RWPE1 (cell line): ENCODE results near the gene RNF181.
"Not testable (repeated sequence)": the region's sequence is repeated elsewhere in the genome, so short reads cannot be mapped to it uniquely, and the experiment has no call there.

Experiments
- CTCF ChIA-PET: fragments of 350-600 bp; sonication (Branson Sonifier 250); formaldehyde crosslinking; extraction: SDS; loops from one replicate; lab custom pipeline; 2021; lab: Yijun Ruan, JAX
- POLR2A ChIA-PET: fragments of 400-600 bp; formaldehyde crosslinking; extraction: SDS; loops from one replicate; lab custom pipeline; 2020; ENCODE audit warnings: antibody characterized with exemption; ENCODE audit not compliant: low non-redundant PET; lab: Yijun Ruan, JAX
- DNase-seq: peaks from one replicate; pipeline ENCODE4 v3.0.0; 2012; ENCODE audit warnings: low spot score
- H3K27ac ChIP-seq: fragments of 450-650 bp; 2 replicates; pipeline ENCODE4 v1.5.1; 2017
- TF ChIP-seq, protein P1 (sequence below): fragments of 450-650 bp; conservative IDR thresholded peaks from 2 replicates; pipeline ENCODE4 v1.5.1; 2017; ENCODE audit warnings: low read depth, mild to moderate bottlenecking

The RNF181 gene

DNA sequence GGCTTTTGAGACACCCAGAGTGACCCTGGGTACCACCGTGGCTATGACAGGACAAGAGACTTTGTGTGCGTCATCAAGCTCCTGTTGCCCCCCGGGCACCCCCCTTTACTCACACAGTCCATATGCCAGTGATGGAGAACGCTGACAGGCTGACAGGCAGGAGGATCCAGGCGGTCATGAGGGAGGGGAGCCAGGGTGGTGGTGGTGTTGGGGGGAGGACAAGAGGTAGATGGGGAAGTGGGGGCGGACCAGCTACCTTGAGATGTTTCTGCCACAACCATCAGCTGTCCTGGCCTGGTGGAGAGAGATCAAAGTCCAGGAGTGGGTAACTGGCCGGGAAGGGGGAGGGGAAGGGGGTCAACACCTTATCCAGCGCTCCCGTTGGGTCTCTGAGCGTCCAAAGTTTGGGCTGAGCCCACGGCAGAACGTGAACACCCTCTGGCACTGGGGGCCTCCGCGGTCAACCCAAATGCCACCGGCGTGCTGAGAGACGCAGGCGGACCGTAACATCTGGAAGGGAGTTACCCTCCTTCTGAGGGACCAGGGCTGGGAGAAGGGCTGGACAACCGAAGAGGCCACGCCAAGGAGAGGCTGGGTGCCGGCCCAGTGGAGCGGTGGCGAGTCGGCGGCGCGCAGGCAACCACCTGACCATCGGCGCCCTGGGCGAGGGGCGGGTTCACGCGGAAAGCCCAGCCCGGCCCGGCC, 6.4 kb downstream of the RNF181 start:
- H3K27ac ChIP-seq: peak overlapping the region; percentile 66
- TF ChIP-seq, protein P1, sequence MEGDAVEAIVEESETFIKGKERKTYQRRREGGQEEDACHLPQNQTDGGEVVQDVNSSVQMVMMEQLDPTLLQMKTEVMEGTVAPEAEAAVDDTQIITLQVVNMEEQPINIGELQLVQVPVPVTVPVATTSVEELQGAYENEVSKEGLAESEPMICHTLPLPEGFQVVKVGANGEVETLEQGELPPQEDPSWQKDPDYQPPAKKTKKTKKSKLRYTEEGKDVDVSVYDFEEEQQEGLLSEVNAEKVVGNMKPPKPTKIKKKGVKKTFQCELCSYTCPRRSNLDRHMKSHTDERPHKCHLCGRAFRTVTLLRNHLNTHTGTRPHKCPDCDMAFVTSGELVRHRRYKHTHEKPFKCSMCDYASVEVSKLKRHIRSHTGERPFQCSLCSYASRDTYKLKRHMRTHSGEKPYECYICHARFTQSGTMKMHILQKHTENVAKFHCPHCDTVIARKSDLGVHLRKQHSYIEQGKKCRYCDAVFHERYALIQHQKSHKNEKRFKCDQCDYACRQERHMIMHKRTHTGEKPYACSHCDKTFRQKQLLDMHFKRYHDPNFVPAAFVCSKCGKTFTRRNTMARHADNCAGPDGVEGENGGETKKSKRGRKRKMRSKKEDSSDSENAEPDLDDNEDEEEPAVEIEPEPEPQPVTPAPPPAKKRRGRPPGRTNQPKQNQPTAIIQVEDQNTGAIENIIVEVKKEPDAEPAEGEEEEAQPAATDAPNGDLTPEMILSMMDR: no peak
- no peak for DNase-seq
- CTCF ChIA-PET: interaction anchor here (0.6 kb wide), 1 partner anchor 219 kb away, joined by 3 read pairs; no protein-coding TSS in a partner anchor
- POLR2A ChIA-PET: interaction anchor here (1.1 kb wide), 1 partner anchor 10 kb away, joined by 3 read pairs; the partner anchor contains the start of gene C2orf68

DNA sequence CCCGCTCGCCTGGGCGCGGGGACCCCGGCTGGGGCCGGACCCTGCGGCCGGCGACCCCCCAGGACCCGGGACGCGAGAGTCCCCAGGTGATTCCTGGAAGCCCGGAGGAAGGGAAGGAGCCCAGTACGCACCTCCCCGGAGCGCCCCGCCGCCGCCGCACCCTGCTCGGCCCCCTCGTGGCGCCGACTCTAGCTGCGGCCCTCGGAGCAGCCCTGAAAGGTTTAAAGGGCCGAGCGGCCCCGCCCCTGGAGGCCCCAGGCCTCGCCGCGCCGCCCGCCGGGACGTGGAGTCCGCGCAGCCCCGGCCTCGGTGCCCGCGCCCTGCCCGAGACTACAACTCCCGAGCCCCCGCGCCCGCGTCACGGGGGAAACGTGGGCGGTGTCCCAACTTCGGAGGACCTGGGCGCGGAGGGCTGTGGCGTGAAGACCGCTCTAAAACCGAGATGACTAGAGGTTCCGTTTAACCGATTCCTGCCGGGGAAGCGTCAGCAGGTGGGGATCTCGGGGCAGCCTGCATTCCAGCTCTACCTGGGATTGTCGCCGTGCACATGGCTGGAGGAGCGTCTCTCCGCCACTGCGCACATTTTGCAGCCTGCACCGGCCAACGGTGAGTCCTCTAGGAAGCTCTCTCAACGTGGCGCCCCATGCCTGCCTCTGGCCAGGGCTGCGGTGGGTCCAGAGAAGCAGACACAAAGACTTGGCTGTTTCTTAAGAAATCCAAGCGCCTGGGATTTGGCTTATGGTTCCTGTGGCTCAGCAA, 7.1 kb downstream of the RNF181 start, which contains the start of gene TMEM150A:
TSS of gene TMEM150A (minus strand) at position 223 of the 759 bp plus-strand sequence. CDS start 750 bp downstream, outside the sequence.
- ChIA-PET CTCF (interaction anchor here (0.9 kb wide), 2 partner anchors 24 to 47 kb away, joined by 3 read pairs; no protein-coding TSS in a partner anchor), POLR2A (interaction anchor here (1.1 kb wide), 1 partner anchor 9 kb away, joined by 3 read pairs; the partner anchor contains the start of gene C2orf68)
- H3K27ac ChIP-seq: peak within 1 kb of the TSS; percentile 66
- TF ChIP-seq, protein P1: no peak
- DNase-seq: peak; percentile 85

DNA sequence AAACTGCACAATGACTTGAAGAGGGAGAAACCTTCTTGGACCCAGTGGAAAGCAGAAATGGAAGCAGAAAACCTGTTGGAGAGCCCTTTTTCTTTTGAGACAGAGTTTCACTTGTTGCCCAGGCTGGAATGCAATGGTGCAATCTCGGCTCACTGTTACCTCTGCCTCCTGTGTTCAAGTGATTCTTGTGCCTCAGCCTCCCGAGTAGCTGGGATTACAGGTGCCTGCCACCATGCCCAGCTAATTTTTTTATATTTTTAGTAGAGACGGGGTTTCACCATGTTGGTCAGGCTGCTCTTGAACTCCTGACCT, 8.5 kb downstream of the RNF181 start:
- ChIA-PET CTCF (interaction anchor here (1.3 kb wide), 1 partner anchor 9 kb away, joined by 3 read pairs; no protein-coding TSS in a partner anchor), POLR2A (interaction anchor here (0.6 kb wide), 2 partner anchors 216 to 1027 kb away, joined by 3 read pairs; no protein-coding TSS in a partner anchor)
- not testable (repeated sequence) for DNase-seq
- H3K27ac ChIP-seq: 0 out of 2 replicates have a peak overlapping the region, but pooled peaks have one; percentile 66

- 0 out of 2 replicates have a peak overlapping the region, but pooled peaks have one; percentile 66 for H3K27ac ChIP-seq
- CTCF ChIA-PET: interaction anchor here (0.6 to 1.3 kb wide), 3 partner anchors 10 to 53 kb away, joined by 3 to 4 read pairs (median 3); no protein-coding TSS in a partner anchor
- peak; percentile 48 for DNase-seq
- POLR2A ChIA-PET: interaction anchor here (0.6 kb wide), 1 partner anchor 66 kb away, joined by 3 read pairs; no protein-coding TSS in a partner anchor
- TF ChIP-seq, protein P1: no peak
Measured at GRCh38 chr2:85604568-85605339, 9.2 kb downstream of the RNF181 start.

DNA sequence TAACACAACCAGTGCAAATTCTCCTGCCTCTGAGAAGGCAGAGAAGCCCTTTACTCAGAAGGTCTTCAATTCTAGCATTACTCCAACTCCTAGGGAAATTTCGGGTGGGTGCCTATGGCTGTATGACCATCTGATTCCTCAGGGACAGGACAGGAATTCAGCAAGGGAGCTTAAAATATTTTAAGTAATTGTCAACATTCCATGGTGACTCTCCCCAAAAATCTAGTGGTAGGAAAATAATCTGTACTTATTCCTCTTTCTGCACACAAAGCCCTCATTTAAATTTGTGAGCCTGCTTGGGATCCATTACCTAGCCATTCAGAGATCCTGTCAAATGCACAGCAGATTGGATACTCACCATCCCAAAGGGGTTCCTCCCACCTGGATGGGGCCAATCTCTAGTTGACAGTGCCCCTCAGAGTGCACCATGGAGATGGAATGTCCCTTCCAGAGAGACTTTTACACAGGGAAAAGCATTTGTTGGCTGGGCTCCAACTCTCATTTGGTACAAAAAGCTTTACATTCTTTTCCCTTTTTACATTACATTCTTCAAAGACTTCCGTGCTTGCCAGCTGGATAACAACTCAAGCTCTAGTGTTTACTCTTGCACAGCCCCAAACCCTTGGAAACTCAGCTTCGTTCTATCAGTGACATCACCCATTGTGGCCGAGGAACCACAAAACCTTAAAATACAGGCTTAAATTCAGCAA, 10.0 kb downstream of the RNF181 start:
- POLR2A ChIA-PET: no interaction called here
- H3K27ac ChIP-seq: no peak overlapping the region
- TF ChIP-seq, protein P1: no peak
- DNase-seq: no peak
- CTCF ChIA-PET: interaction anchor here (1.3 kb wide), 2 partner anchors 11 to 54 kb away, joined by 3 to 4 read pairs; no protein-coding TSS in a partner anchor

- ChIA-PET POLR2A (interaction anchor here (0.6 kb wide), 1 partner anchor 251 kb away, joined by 4 read pairs; no protein-coding TSS in a partner anchor), CTCF (no interaction called here)
- no peak for DNase-seq
- TF ChIP-seq, protein P1: no peak
- no peak overlapping the region for H3K27ac ChIP-seq
Measured at GRCh38 chr2:85606116-85606455, 10.5 kb downstream of the RNF181 start.
